ENCODE results near the gene ID4. TPM values are rescaled to one million over a fixed set of nuclear protein-coding genes. Genes with fewer than 3 reads are reported as not detected.

The ID4 gene
- total and polyA plus RNA-seq, 2 experiments from 2014 or later, result 54.6 to 89.2 TPM

- H3K27me3 ChIP-seq, result no peaks in the 10 kb centered on the region
- TF ChIP-seq EZH2phosphoT487 (IDR thresholded peaks at IDR 0.05; ENCODE audit: low read depth, severe bottlenecking, unreplicated experiment) (no peak), EZH2 (IDR thresholded peaks at IDR 0.05; ENCODE audit: borderline replicate concordance) (no peak)
- TF ChIP-seq, protein P1, sequence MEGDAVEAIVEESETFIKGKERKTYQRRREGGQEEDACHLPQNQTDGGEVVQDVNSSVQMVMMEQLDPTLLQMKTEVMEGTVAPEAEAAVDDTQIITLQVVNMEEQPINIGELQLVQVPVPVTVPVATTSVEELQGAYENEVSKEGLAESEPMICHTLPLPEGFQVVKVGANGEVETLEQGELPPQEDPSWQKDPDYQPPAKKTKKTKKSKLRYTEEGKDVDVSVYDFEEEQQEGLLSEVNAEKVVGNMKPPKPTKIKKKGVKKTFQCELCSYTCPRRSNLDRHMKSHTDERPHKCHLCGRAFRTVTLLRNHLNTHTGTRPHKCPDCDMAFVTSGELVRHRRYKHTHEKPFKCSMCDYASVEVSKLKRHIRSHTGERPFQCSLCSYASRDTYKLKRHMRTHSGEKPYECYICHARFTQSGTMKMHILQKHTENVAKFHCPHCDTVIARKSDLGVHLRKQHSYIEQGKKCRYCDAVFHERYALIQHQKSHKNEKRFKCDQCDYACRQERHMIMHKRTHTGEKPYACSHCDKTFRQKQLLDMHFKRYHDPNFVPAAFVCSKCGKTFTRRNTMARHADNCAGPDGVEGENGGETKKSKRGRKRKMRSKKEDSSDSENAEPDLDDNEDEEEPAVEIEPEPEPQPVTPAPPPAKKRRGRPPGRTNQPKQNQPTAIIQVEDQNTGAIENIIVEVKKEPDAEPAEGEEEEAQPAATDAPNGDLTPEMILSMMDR (IDR thresholded peaks at IDR 0.05; ENCODE audit: poor library complexity), result no peak
- H3K4me1 ChIP-seq (ENCODE audit: insufficient read depth), result no peaks in the 10 kb centered on the region
- H3K79me2 ChIP-seq, result no peaks in the 10 kb centered on the region
- no peak overlapping the region for H2AFZ ChIP-seq
- H3K36me3 ChIP-seq (replicated peaks; ENCODE audit: insufficient read depth, low read depth), result no peaks in the 10 kb centered on the region
- DNase-seq (ENCODE audit: low spot score), result no peak
- no peak overlapping the region for H3K4me3 ChIP-seq
- WGBS (ENCODE audit: low lambda C conversion rate, missing lambda C conversion rate), result 37% methylated on average over 2 of the region's 2 CpGs
- H3K9me2 ChIP-seq (replicated peaks; ENCODE audit: insufficient read depth), result no peaks in the 10 kb centered on the region
- no peaks in the 10 kb centered on the region for H3K9me3 ChIP-seq (ENCODE audit: low read depth)
- no peak overlapping the region for H3K27ac ChIP-seq
- H3K4me2 ChIP-seq, result no peak overlapping the region
- no peaks in the 10 kb centered on the region for H4K20me1 ChIP-seq (ENCODE audit: insufficient read depth, poor library complexity, severe bottlenecking)
Measured at GRCh38 chr6:19791267-19791666, 45.9 kb upstream of the ID4 start.

DNA sequence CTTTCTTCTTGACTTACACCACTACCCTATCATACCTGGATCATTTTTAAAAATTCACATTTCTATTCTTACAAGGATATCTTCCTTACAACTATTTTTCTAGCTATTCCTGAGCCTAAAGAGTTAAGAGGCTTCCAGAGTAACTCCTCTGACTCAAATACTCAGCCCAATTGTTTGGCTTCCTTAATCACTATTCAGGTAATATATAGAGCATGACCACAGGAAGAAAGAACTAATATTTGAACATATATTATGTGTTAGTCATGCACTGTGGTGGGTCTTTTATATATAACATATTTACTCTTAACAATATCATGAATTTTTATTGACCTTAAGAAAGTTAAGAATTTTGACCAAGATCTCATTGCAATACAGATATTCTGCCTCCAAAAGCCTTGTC, 42.0 kb upstream of the ID4 start:
- Histone ChIP-seq H3K9me2 (replicated peaks; ENCODE audit: insufficient read depth) (no peaks in the 10 kb centered on the region), H3K27ac (no peak overlapping the region), H4K20me1 (ENCODE audit: insufficient read depth, poor library complexity, severe bottlenecking) (no peaks in the 10 kb centered on the region), H2AFZ (no peak overlapping the region), H3K79me2 (no peaks in the 10 kb centered on the region), H3K4me1 (ENCODE audit: insufficient read depth) (no peaks in the 10 kb centered on the region), H3K4me3 (no peak overlapping the region), H3K36me3 (replicated peaks; ENCODE audit: insufficient read depth, low read depth) (no peaks in the 10 kb centered on the region), H3K4me2 (no peak overlapping the region), H3K27me3 (no peaks in the 10 kb centered on the region), H3K9me3 (ENCODE audit: low read depth) (no peaks in the 10 kb centered on the region)
- DNase-seq (ENCODE audit: low spot score), result no peak
- TF ChIP-seq, protein P1 (IDR thresholded peaks at IDR 0.05; ENCODE audit: poor library complexity), result no peak
- TF ChIP-seq EZH2 (IDR thresholded peaks at IDR 0.05; ENCODE audit: borderline replicate concordance), result no peak
- TF ChIP-seq EZH2phosphoT487 (IDR thresholded peaks at IDR 0.05; ENCODE audit: low read depth, severe bottlenecking, unreplicated experiment), result no peak

- WGBS (ENCODE audit: low lambda C conversion rate, missing lambda C conversion rate), result 76% methylated on average over 2 of the region's 2 CpGs
- Histone ChIP-seq H3K79me2 (no peaks in the 10 kb centered on the region), H4K20me1 (ENCODE audit: insufficient read depth, poor library complexity, severe bottlenecking) (no peaks in the 10 kb centered on the region), H3K27ac (no peak overlapping the region), H3K36me3 (replicated peaks; ENCODE audit: insufficient read depth, low read depth) (no peaks in the 10 kb centered on the region), H3K9me3 (ENCODE audit: low read depth) (no peaks in the 10 kb centered on the region), H3K4me3 (no peak overlapping the region), H3K4me2 (no peak overlapping the region), H3K27me3 (no peaks in the 10 kb centered on the region), H2AFZ (no peak overlapping the region), H3K4me1 (ENCODE audit: insufficient read depth) (no peaks in the 10 kb centered on the region), H3K9me2 (replicated peaks; ENCODE audit: insufficient read depth) (no peaks in the 10 kb centered on the region)
- TF ChIP-seq EZH2phosphoT487 (IDR thresholded peaks at IDR 0.05; ENCODE audit: low read depth, severe bottlenecking, unreplicated experiment), result no peak
- no peak for TF ChIP-seq EZH2 (IDR thresholded peaks at IDR 0.05; ENCODE audit: borderline replicate concordance)
- TF ChIP-seq, protein P1 (IDR thresholded peaks at IDR 0.05; ENCODE audit: poor library complexity), result no peak
- DNase-seq (ENCODE audit: low spot score), result no peak
Measured at GRCh38 chr6:19796452-19796851, 40.7 kb upstream of the ID4 start.

- no peak overlapping the region for H2AFZ ChIP-seq
- no peaks in the 10 kb centered on the region for H3K79me2 ChIP-seq
- H3K27me3 ChIP-seq, result no peaks in the 10 kb centered on the region
- H3K9me2 ChIP-seq (replicated peaks; ENCODE audit: insufficient read depth), result no peaks in the 10 kb centered on the region
- TF ChIP-seq EZH2phosphoT487 (IDR thresholded peaks at IDR 0.05; ENCODE audit: low read depth, severe bottlenecking, unreplicated experiment) (no peak), EZH2 (IDR thresholded peaks at IDR 0.05; ENCODE audit: borderline replicate concordance) (no peak)
- no peaks in the 10 kb centered on the region for H3K9me3 ChIP-seq (ENCODE audit: low read depth)
- H3K4me3 ChIP-seq, result no peak overlapping the region
- no peaks in the 10 kb centered on the region for H4K20me1 ChIP-seq (ENCODE audit: insufficient read depth, poor library complexity, severe bottlenecking)
- peaks cover 11% of the 10 kb centered on the region for H3K4me1 ChIP-seq (ENCODE audit: insufficient read depth)
- no peak for DNase-seq (ENCODE audit: low spot score)
- H3K27ac ChIP-seq, result no peak overlapping the region
- 91% methylated on average over 1 of the region's 1 CpG for WGBS (ENCODE audit: low lambda C conversion rate, missing lambda C conversion rate)
- no peaks in the 10 kb centered on the region for H3K36me3 ChIP-seq (replicated peaks; ENCODE audit: insufficient read depth, low read depth)
- H3K4me2 ChIP-seq, result no peak overlapping the region
Measured at GRCh38 chr6:19798362-19798761, 38.8 kb upstream of the ID4 start.
